OCI-LY7 (cell line): ENCODE data around the gene MEIOB. TPM values are rescaled to one million over a fixed set of nuclear protein-coding genes. Genes with fewer than 3 reads are reported as not detected.

Experiments used
- BruUV-seq: library from RNA; stranded (reverse); fragments of 400-500 nt; replicated peaks from 2 replicates; lab custom pipeline; 2021; lab: Mats Ljungman, UMichigan
- CTCF ChIA-PET: fragments of 300-600 bp; sonication (Branson Sonifier 250); formaldehyde crosslinking; loops from one replicate; lab custom pipeline; 2022; ENCODE audit warnings: antibody characterized with exemption; ENCODE audit not compliant: unreplicated experiment; lab: Charles Lee
- POLR2A ChIA-PET: fragments of 300-600 bp; sonication (Branson Sonifier 250); formaldehyde crosslinking; loops from one replicate; lab custom pipeline; 2022; ENCODE audit warnings: antibody characterized with exemption; lab: Charles Lee
- DNase-seq: peaks from one replicate; pipeline ENCODE4 v3.0.0-alpha.2; 2015; ENCODE audit warnings: low spot score
- H2AFZ ChIP-seq: fragments of 200-600 bp; sonication (generic), shearing (Covaris generic); 2 replicates; pipeline ENCODE4 v1.6.1; 2014; ENCODE audit warnings: mild to moderate bottlenecking, antibody characterized with exemption, low read length, moderate library complexity
- H3K27ac ChIP-seq: fragments of 200-600 bp; sonication (generic); 2 replicates; pipeline ENCODE4 v1.5.1; 2014; ENCODE audit warnings: mixed run types, low read depth, mild to moderate bottlenecking, moderate library complexity, low read length, inconsistent platforms; ENCODE audit not compliant: poor library complexity, severe bottlenecking
- H3K36me3 ChIP-seq: fragments of 200-600 bp; sonication (generic); 2 replicates; pipeline ENCODE4 v1.6.1; 2014; ENCODE audit warnings: mild to moderate bottlenecking, antibody characterized with exemption, low read length, moderate library complexity, mixed read lengths; ENCODE audit not compliant: insufficient read depth
- H3K4me1 ChIP-seq: fragments of 200-600 bp; sonication (generic); 2 replicates; pipeline ENCODE4 v1.5.1; 2014; ENCODE audit warnings: mild to moderate bottlenecking, low read length; ENCODE audit not compliant: insufficient read depth, poor library complexity, severe bottlenecking
- H3K4me2 ChIP-seq: fragments of 200-600 bp; sonication (generic); 2 replicates; pipeline ENCODE4 v1.6.1; 2014; ENCODE audit warnings: mild to moderate bottlenecking, low read length
- H3K4me3 ChIP-seq: fragments of 200-600 bp; sonication (generic); 2 replicates; pipeline ENCODE4 v1.5.1; 2014; ENCODE audit warnings: mild to moderate bottlenecking, low read depth, low read length; ENCODE audit not compliant: poor library complexity, severe bottlenecking
- H3K79me2 ChIP-seq: fragments of 200-600 bp; sonication (generic); 2 replicates; pipeline ENCODE4 v1.6.1; 2016; ENCODE audit warnings: low read depth, mild to moderate bottlenecking, low read length, moderate library complexity, mixed read lengths; ENCODE audit not compliant: insufficient read depth
- H3K9me2 ChIP-seq: fragments of 200-600 bp; sonication (generic); 2 replicates; pipeline ENCODE4 v1.6.1; 2016; ENCODE audit warnings: mild to moderate bottlenecking, low read length, mixed read lengths; ENCODE audit not compliant: insufficient read depth
- H3K9me3 ChIP-seq: fragments of 200-600 bp; sonication (generic); 2 replicates; pipeline ENCODE4 v1.6.1; 2014; ENCODE audit warnings: mild to moderate bottlenecking, mixed run types, low read length, mixed read lengths
- H4K20me1 ChIP-seq: fragments of 200-600 bp; sonication (generic); 2 replicates; pipeline ENCODE4 v1.6.1; 2014; ENCODE audit warnings: mild to moderate bottlenecking, antibody characterized with exemption, low read length, moderate library complexity, mixed read lengths; ENCODE audit not compliant: insufficient read depth
- CTCF ChIP-seq: fragments of 200-600 bp; sonication (generic); conservative IDR thresholded peaks from 2 replicates; pipeline ENCODE4 v1.5.1; 2014; ENCODE audit warnings: mild to moderate bottlenecking, antibody characterized with exemption, low read length, moderate library complexity, mixed read lengths
- EZH2phosphoT487 ChIP-seq: fragments of 200-600 bp; sonication (generic); IDR thresholded peaks from 2 replicates; pipeline ENCODE4 v1.6.1; 2018; ENCODE audit warnings: low read depth, borderline replicate concordance, mild to moderate bottlenecking, mixed run types, antibody characterized with exemption, low read length, moderate library complexity, mixed read lengths
- intact Hi-C: fragments of 100-400 bp; cut with micrococcal nuclease; formaldehyde crosslinking; loops from one replicate; pipeline ENCODE4 v1.10.0; 2022; ENCODE audit not compliant: unreplicated experiment
- total RNA-seq, 2 experiments: library from RNA; depleted of rRNA in 1 of 2; stranded (reverse); fragments of >200 nt in 1 of 2; shearing (Covaris generic) in 1 of 2; gene quantifications; 2 replicates each; pipeline ENCODE4 v1.2.3, GENCODE V29; 2014 to 2022

The MEIOB gene
- total RNA-seq, 2 experiments from 2014 or later = not detected

DNA sequence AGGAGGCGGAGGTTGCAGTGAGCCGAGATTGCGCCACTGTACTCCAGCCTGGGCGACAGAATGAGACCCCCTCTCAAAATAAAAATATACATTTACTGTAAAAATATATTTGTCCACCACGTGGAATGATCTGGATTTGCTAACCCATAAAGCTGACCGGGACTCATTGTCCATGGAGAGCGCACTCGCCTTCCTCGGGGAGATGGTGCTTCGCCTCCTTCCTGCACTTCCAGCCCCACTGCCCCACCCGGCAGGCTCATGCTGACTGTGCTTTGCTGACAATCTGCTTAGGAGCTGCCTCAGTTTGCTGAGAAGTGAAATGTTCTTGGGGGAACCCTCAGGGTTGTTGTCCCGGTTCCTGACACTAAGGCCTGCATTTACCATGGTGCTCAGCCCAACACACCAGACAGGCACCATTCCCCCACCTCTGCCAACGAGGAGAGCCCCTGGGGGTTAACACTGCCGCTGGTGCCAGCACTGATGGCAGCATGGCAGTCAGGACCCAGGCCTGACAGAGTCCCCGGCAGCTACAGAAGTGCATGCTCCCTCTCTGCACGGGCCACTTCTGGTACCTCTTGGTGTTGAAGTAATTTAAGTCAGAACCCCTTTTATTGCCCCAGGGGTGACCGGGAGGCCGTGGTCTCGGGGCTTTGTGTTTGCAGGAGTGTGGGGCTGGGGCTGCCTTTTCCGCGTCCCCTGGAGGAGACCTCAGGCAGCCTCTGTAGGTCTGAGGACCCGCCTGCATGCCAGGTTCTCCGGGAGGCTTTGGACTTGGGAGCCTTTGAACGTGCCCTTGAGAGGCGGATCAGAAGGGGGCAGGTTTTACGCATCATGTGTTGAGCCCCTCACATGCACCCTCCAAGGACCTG lies 86.8 kb downstream of the MEIOB start:
- no peak for TF ChIP-seq CTCF
- TF ChIP-seq EZH2phosphoT487 = no peak
- Histone ChIP-seq H3K36me3 (peaks cover 45% of the 10 kb centered on the region; the same call in 1 of the 2 replicates), H3K79me2 (peaks cover 22% of the 10 kb centered on the region), H3K4me2 (no peak overlapping the region), H2AFZ (no peak overlapping the region), H3K27ac (no peak overlapping the region), H3K4me3 (no peak overlapping the region), H3K9me3 (no peaks in the 10 kb centered on the region), H3K4me1 (peaks cover 13% of the 10 kb centered on the region), H3K9me2 (no peaks in the 10 kb centered on the region), H4K20me1 (no peaks in the 10 kb centered on the region; the same call in 1 of the 2 replicates)
- no peak for DNase-seq
- POLR2A ChIA-PET = interaction anchor here (1.1 kb wide), 1 partner anchor 143 kb away, joined by 3 read pairs; no protein-coding TSS in a partner anchor
- no TSS peak for BruUV-seq
- CTCF ChIA-PET = no interaction called here
- intact Hi-C loops = loop anchor here (5.0 kb wide), 2 partner anchors 42 to 157 kb away; partner anchors contain the start of genes FAHD1, HAGH and MSRB1

Other genes with a start within 250 kb of the MEIOB start
- gene JPT2, start 193.9 kb downstream of the MEIOB start, total RNA-seq (2014; rRNA removed; shearing (Covaris generic)) = 48.3 and 67.4 TPM in 2 replicates
- gene JPT2, start 193.9 kb downstream of the MEIOB start, total RNA-seq (2022) = 75.2 and 80.3 TPM in 2 replicates
- gene MAPK8IP3, start 166.0 kb downstream of the MEIOB start, total RNA-seq (2014; rRNA removed; shearing (Covaris generic)) = 95.9 and 114 TPM in 2 replicates
- gene MAPK8IP3, start 166.0 kb downstream of the MEIOB start, total RNA-seq (2022) = 130 and 133 TPM in 2 replicates
- gene NME3, start 100.6 kb downstream of the MEIOB start, total RNA-seq (2014; rRNA removed; shearing (Covaris generic)) = 38.2 and 54.5 TPM in 2 replicates
- 30.6 and 34.8 TPM in 2 replicates for gene NME3, start 100.6 kb downstream of the MEIOB start, total RNA-seq (2022)
- gene EME2, start 99.4 kb downstream of the MEIOB start, total RNA-seq (2014; rRNA removed; shearing (Covaris generic)) = 22.0 and 23.8 TPM in 2 replicates
- gene EME2, start 99.4 kb downstream of the MEIOB start, total RNA-seq (2022) = 48.5 and 51.8 TPM in 2 replicates
- gene MRPS34, start 99.0 kb downstream of the MEIOB start, total RNA-seq (2014; rRNA removed; shearing (Covaris generic)) = 170 and 190 TPM in 2 replicates
- 176 and 196 TPM in 2 replicates for gene MRPS34, start 99.0 kb downstream of the MEIOB start, total RNA-seq (2022)
- 52.4 and 53.7 TPM in 2 replicates for gene SPSB3, start 89.6 kb downstream of the MEIOB start, total RNA-seq (2014; rRNA removed; shearing (Covaris generic))
- 33.6 and 39.5 TPM in 2 replicates for gene SPSB3, start 89.6 kb downstream of the MEIOB start, total RNA-seq (2022)
- gene NUBP2, start 89.2 kb downstream of the MEIOB start, total RNA-seq (2014; rRNA removed; shearing (Covaris generic)) = 70.5 and 94.9 TPM in 2 replicates
- gene NUBP2, start 89.2 kb downstream of the MEIOB start, total RNA-seq (2022) = 58.2 and 62.7 TPM in 2 replicates
- 0.13 TPM in 1 of 2 replicates, not detected in the other for gene IGFALS, start 78.5 kb downstream of the MEIOB start, total RNA-seq (2014; rRNA removed; shearing (Covaris generic))
- gene IGFALS, start 78.5 kb downstream of the MEIOB start, total RNA-seq (2022) = 0.33 TPM in 1 of 2 replicates, not detected in the other
- gene HAGH, start 45.3 kb downstream of the MEIOB start, total RNA-seq (2014; rRNA removed; shearing (Covaris generic)) = 26.9 and 30.5 TPM in 2 replicates
- gene HAGH, start 45.3 kb downstream of the MEIOB start, total RNA-seq (2022) = 29.9 and 36.8 TPM in 2 replicates
- gene FAHD1, start 45.0 kb downstream of the MEIOB start, total RNA-seq (2014; rRNA removed; shearing (Covaris generic)) = 30.7 and 32.4 TPM in 2 replicates
- gene FAHD1, start 45.0 kb downstream of the MEIOB start, total RNA-seq (2022) = 13.7 and 15.1 TPM in 2 replicates
- not detected in 2 replicates for gene HS3ST6, start 46.3 kb upstream of the MEIOB start, total RNA-seq (2014; rRNA removed; shearing (Covaris generic))
- gene HS3ST6, start 46.3 kb upstream of the MEIOB start, total RNA-seq (2022) = not detected in 2 replicates
- gene MSRB1, start 71.0 kb upstream of the MEIOB start, total RNA-seq (2014; rRNA removed; shearing (Covaris generic)) = 5.2 and 9.0 TPM in 2 replicates
- gene MSRB1, start 71.0 kb upstream of the MEIOB start, total RNA-seq (2022) = 17.6 and 18.0 TPM in 2 replicates
- gene RPL3L, start 82.5 kb upstream of the MEIOB start, total RNA-seq (2014; rRNA removed; shearing (Covaris generic)) = 0.35 TPM in 1 of 2 replicates, not detected in the other
- 0.63 and 0.72 TPM in 2 replicates for gene RPL3L, start 82.5 kb upstream of the MEIOB start, total RNA-seq (2022)
- 240 and 317 TPM in 2 replicates for gene NDUFB10, start 87.4 kb upstream of the MEIOB start, total RNA-seq (2014; rRNA removed; shearing (Covaris generic))
- 180 and 201 TPM in 2 replicates for gene NDUFB10, start 87.4 kb upstream of the MEIOB start, total RNA-seq (2022)
- gene RPS2, start 92.7 kb upstream of the MEIOB start, total RNA-seq (2014; rRNA removed; shearing (Covaris generic)) = 2,266 and 2,461 TPM in 2 replicates
- 3,120 and 3,140 TPM in 2 replicates for gene RPS2, start 92.7 kb upstream of the MEIOB start, total RNA-seq (2022)
- gene RNF151, start 94.7 kb upstream of the MEIOB start, total RNA-seq (2014; rRNA removed; shearing (Covaris generic)) = not detected in 2 replicates
- not detected in 2 replicates for gene RNF151, start 94.7 kb upstream of the MEIOB start, total RNA-seq (2022)
- gene TBL3, start 99.9 kb upstream of the MEIOB start, total RNA-seq (2014; rRNA removed; shearing (Covaris generic)) = 58.5 and 67.2 TPM in 2 replicates
- gene TBL3, start 99.9 kb upstream of the MEIOB start, total RNA-seq (2022) = 44.3 and 49.9 TPM in 2 replicates
- 0.22 and 2.1 TPM in 2 replicates for gene NOXO1, start 109.3 kb upstream of the MEIOB start, total RNA-seq (2014; rRNA removed; shearing (Covaris generic))
- 0.30 and 0.59 TPM in 2 replicates for gene NOXO1, start 109.3 kb upstream of the MEIOB start, total RNA-seq (2022)
- gene GFER, start 112.0 kb upstream of the MEIOB start, total RNA-seq (2014; rRNA removed; shearing (Covaris generic)) = 25.1 and 32.3 TPM in 2 replicates
- gene GFER, start 112.0 kb upstream of the MEIOB start, total RNA-seq (2022) = 31.1 and 40.2 TPM in 2 replicates
- 9.0 and 11.1 TPM in 2 replicates for gene SYNGR3, start 117.8 kb upstream of the MEIOB start, total RNA-seq (2014; rRNA removed; shearing (Covaris generic))
- gene SYNGR3, start 117.8 kb upstream of the MEIOB start, total RNA-seq (2022) = 10.3 and 12.0 TPM in 2 replicates
- 26.3 and 37.2 TPM in 2 replicates for gene ZNF598, start 137.7 kb upstream of the MEIOB start, total RNA-seq (2014; rRNA removed; shearing (Covaris generic))
- 80.4 and 83.8 TPM in 2 replicates for gene ZNF598, start 137.7 kb upstream of the MEIOB start, total RNA-seq (2022)
- gene NPW, start 147.6 kb upstream of the MEIOB start, total RNA-seq (2014; rRNA removed; shearing (Covaris generic)) = 0.85 and 0.88 TPM in 2 replicates
- 1.3 and 3.7 TPM in 2 replicates for gene NPW, start 147.6 kb upstream of the MEIOB start, total RNA-seq (2022)
- gene NHERF2, start 154.7 kb upstream of the MEIOB start, total RNA-seq (2014; rRNA removed; shearing (Covaris generic)) = not detected in 2 replicates
- gene NHERF2, start 154.7 kb upstream of the MEIOB start, total RNA-seq (2022) = 0.27 and 0.31 TPM in 2 replicates
- gene NTHL1, start 175.7 kb upstream of the MEIOB start, total RNA-seq (2014; rRNA removed; shearing (Covaris generic)) = 50.9 and 56.2 TPM in 2 replicates
- gene NTHL1, start 175.7 kb upstream of the MEIOB start, total RNA-seq (2022) = 44.6 and 51.5 TPM in 2 replicates
- 42.8 and 57.2 TPM in 2 replicates for gene TSC2, start 175.8 kb upstream of the MEIOB start, total RNA-seq (2014; rRNA removed; shearing (Covaris generic))
- gene TSC2, start 175.8 kb upstream of the MEIOB start, total RNA-seq (2022) = 152 and 160 TPM in 2 replicates